ENCODE data around the gene MMP11.

- TF ChIP-seq POLR2A (IDR thresholded peaks at IDR 0.05), result no peak
- no peak for TF ChIP-seq CTCF (IDR thresholded peaks at IDR 0.05)
Measured at GRCh38 chr22:23744485-23744884, 28.2 kb upstream of the MMP11 start.
